ENCODE data around the gene SLC22A8. TPM values are rescaled to one million over a fixed set of nuclear protein-coding genes. Genes with fewer than 3 reads are reported as not detected.

The SLC22A8 gene
- total RNA-seq, 2 donors from 2014 or later = not detected

- H3K27me3 ChIP-seq = no peaks in the 10 kb centered on the region
- no peak for TF ChIP-seq CTCF (IDR thresholded peaks at IDR 0.05)
- H3K36me3 ChIP-seq = no peaks in the 10 kb centered on the region
- H3K27ac ChIP-seq = no peak overlapping the region
- no peak for DNase-seq (ENCODE audit: low spot score)
- no peak overlapping the region for H3K4me3 ChIP-seq
- H3K4me1 ChIP-seq = no peaks in the 10 kb centered on the region
- no peaks in the 10 kb centered on the region for H3K9me3 ChIP-seq
Measured at GRCh38 chr11:62965574-62965973, 50.1 kb downstream of the SLC22A8 start.

- Histone ChIP-seq H3K27ac (no peak overlapping the region), H3K4me3 (no peak overlapping the region), H3K27me3 (no peaks in the 10 kb centered on the region), H3K9me3 (no peaks in the 10 kb centered on the region), H3K4me1 (peaks cover 0 to 12% of the 10 kb centered on the region in 2 donors), H3K36me3 (no peaks in the 10 kb centered on the region)
- no peak for DNase-seq (ENCODE audit: low spot score)
- no peak for TF ChIP-seq CTCF (IDR thresholded peaks at IDR 0.05)
Measured at GRCh38 chr11:62962391-62962790, 53.2 kb downstream of the SLC22A8 start.

- no peak overlapping the region for H3K27ac ChIP-seq
- no peaks in the 10 kb centered on the region for H3K36me3 ChIP-seq
- no peak for DNase-seq (ENCODE audit: low spot score)
- H3K4me3 ChIP-seq = no peak overlapping the region
- TF ChIP-seq CTCF (IDR thresholded peaks at IDR 0.05) = no peak
- H3K27me3 ChIP-seq = no peaks in the 10 kb centered on the region
- H3K9me3 ChIP-seq = no peaks in the 10 kb centered on the region
- H3K4me1 ChIP-seq = peaks cover 0 to 12% of the 10 kb centered on the region in 2 donors
Measured at GRCh38 chr11:62961017-62961570, 54.5 kb downstream of the SLC22A8 start.

- Histone ChIP-seq H3K9me3 (no peaks in the 10 kb centered on the region), H3K4me3 (no peak overlapping the region), H3K4me1 (peaks cover 0 to 12% of the 10 kb centered on the region in 2 donors), H3K36me3 (no peaks in the 10 kb centered on the region), H3K27me3 (no peaks in the 10 kb centered on the region), H3K27ac (no peak overlapping the region)
- no peak for TF ChIP-seq CTCF (IDR thresholded peaks at IDR 0.05)
- no peak for DNase-seq (ENCODE audit: low spot score)
Measured at GRCh38 chr11:62959422-62959980, 56.1 kb downstream of the SLC22A8 start.

- no peak overlapping the region for H3K27ac ChIP-seq
- no peaks in the 10 kb centered on the region for H3K9me3 ChIP-seq
- H3K36me3 ChIP-seq = no peaks in the 10 kb centered on the region
- no peaks in the 10 kb centered on the region for H3K27me3 ChIP-seq
- no peak overlapping the region for H3K4me3 ChIP-seq
- no peak for DNase-seq (ENCODE audit: low spot score)
- no peak for TF ChIP-seq CTCF (IDR thresholded peaks at IDR 0.05)
- peaks cover 0 to 12% of the 10 kb centered on the region in 2 donors for H3K4me1 ChIP-seq
Measured at GRCh38 chr11:62958547-62959421, 56.9 kb downstream of the SLC22A8 start.

All from right atrium auricular region (tissue), 2 donors.